Activated T-cell treated with anti-CD3 and anti-CD28 coated beads for 48 hours (primary cell): ENCODE results near the gene GRK4.

Experiments
- DNase-seq: peaks from one replicate; pipeline ENCODE4 v3.0.0-alpha.2; 2020; ENCODE audit warnings: low read depth

Gene GRK4

DNA sequence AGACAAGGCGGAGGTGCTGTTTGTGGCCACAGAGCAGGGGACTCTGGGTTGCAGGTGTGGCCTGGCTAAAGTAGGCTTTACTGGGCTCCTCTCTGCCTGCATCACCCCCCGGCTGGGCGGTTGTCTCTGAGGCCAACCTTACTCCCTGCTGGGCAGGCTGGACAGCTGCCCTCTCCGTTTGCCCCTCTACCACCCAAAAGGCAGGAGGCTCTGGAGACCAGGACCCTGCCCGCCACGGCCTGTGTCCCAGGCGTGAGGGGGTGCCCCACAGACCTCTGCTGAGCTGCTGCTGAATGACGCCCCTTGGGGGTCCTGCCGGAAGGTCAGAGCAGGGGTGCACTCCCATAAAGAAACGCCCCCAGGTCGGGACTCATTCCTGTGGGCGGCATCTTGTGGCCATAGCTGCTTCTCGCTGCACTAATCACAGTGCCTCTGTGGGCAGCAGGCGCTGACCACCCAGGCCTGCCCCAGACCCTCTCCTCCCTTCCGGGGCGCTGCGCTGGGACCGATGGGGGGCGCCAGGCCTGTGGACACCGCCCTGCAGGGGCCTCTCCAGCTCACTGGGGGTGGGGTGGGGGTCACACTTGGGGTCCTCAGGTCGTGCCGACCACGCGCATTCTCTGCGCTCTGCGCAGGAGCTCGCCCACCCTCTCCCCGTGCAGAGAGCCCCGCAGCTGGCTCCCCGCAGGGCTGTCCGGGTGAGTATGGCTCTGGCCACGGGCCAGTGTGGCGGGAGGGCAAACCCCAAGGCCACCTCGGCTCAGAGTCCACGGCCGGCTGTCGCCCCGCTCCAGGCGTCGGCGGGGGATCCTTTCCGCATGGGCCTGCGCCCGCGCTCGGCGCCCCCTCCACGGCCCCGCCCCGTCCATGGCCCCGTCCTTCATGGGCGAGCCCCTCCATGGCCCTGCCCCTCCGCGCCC is 110.0 kb downstream of the GRK4 start:
- no peak for DNase-seq

DNA sequence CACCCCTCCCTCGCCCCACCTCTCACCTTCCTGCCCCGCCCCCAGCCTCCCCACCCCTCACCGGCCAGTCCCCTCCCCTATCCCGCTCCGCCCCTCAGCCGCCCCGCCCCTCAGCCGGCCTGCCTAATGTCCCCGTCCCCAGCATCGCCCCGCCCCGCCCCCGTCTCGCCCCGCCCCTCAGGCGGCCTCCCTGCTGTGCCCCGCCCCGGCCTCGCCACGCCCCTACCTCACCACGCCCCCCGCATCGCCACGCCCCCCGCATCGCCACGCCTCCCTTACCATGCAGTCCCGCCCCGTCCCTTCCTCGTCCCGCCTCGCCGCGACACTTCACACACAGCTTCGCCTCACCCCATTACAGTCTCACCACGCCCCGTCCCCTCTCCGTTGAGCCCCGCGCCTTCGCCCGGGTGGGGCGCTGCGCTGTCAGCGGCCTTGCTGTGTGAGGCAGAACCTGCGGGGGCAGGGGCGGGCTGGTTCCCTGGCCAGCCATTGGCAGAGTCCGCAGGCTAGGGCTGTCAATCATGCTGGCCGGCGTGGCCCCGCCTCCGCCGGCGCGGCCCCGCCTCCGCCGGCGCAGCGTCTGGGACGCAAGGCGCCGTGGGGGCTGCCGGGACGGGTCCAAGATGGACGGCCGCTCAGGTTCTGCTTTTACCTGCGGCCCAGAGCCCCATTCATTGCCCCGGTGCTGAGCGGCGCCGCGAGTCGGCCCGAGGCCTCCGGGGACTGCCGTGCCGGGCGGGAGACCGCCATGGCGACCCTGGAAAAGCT is 110.9 kb downstream of the GRK4 start, which contains the start of the genes HTT and HTT-AS:
Gene HTT, plus strand, starts transcription at position 604 of the 768 bp plus-strand sequence. Its CDS starts 145 bp downstream, at position 749.
Gene HTT-AS, minus strand, starts transcription at position 461 of the 768 bp plus-strand sequence.
- peak; percentile 94 for DNase-seq

GRCh38 chr4:3074846-3075651 is 111.7 kb downstream of the GRK4 start:
- peak; percentile 35 for DNase-seq

DNA sequence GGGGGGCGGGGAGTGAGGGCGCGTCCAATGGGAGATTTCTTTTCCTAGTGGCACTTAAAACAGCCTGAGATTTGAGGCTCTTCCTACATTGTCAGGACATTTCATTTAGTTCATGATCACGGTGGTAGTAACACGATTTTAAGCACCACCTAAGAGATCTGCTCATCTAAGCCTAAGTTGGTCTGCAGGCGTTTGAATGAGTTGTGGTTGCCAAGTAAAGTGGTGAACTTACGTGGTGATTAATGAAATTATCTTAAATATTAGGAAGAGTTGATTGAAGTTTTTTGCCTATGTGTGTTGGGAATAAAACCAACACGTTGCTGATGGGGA is 112.2 kb downstream of the GRK4 start:
- DNase-seq: no peak

- DNase-seq: no peak
Observed at GRCh38 chr4:3077796-3078195, 114.4 kb downstream of the GRK4 start.

DNA sequence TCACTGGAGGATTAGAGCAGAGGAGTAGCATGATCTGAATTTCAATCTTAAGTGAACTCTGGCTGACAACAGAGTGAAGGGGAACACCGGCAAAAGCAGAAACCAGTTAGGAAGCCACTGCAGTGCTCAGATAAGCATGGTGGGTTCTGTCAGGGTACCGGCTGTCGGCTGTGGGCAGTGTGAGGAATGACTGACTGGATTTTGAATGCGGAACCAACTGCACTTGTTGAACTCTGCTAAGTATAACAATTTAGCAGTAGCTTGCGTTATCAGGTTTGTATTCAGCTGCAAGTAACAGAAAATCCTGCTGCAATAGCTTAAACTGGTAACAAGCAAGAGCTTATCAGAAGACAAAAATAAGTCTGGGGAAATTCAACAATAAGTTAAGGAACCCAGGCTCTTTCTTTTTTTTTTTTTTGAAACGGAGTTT is 116.3 kb downstream of the GRK4 start:
- no peak for DNase-seq

- DNase-seq: no peak
Observed at GRCh38 chr4:3082925-3083515, 119.6 kb downstream of the GRK4 start.

DNA sequence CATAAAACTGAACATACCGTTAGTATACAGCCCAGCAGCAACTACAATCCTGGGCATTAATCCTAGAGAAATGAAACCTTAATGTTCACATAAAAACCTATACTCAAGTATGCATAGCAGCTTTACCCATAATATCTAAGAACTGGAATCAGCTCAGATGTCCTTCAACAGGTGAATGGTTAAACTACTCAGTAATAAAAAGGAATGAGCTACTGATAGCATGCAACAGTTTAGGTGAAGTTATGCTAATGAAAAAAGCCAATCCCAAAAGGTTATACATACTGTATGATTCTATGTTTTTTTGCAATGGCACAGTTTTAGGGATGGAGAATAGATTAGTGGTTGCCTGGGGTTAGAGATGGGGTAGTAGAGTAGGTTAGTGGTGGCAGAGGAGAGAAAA is 120.4 kb downstream of the GRK4 start:
- DNase-seq: no peak

DNA sequence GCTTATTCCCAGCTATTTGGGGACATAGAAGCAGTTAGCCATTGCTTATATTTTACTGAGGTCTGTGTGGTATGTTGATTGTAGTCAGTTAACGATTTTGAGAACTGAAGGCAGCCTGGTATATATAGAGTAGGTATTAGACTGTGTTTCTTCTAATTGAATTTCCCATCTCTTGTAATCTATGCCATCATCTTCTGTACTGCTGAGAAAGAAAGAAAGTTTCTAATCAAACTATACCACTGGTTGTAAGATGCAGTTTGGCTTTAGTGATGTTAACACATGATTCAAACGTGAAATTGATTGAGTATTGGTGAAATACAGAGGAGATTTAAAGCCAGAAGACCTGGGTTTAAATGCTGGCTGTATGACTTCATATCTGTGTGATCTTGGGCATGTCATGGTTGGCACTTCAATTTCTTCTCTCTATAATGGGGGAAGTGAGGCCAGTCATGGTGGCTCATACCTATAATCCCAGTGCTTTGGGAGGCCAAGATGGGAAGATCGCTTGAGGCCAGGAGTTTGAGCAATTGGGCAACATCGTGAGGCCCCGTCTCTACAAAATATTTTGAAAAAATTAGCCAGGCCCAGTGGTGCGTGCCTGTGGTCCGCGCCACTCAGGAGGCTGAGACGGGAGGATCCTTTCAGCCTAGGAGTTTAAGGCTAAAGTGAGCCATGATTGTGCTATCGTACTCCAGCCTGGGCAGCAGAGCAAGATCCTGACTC is 122.7 kb downstream of the GRK4 start:
- no peak for DNase-seq

GRCh38 chr4:3087115-3087797 is 123.9 kb downstream of the GRK4 start:
- no peak for DNase-seq
